BLaER1 (cell line): ENCODE measurements around the gene LVRN.

Experiments used
- H3K27ac ChIP-seq: shearing (Covaris generic); formaldehyde crosslinking; 2 replicates; pipeline ENCODE4 v1.8.1; 2022
- H3K27me3 ChIP-seq: shearing (Covaris generic); formaldehyde crosslinking; 2 replicates; pipeline ENCODE4 v1.8.1; 2022
- H3K36me3 ChIP-seq: shearing (Covaris generic); formaldehyde crosslinking; 2 replicates; pipeline ENCODE4 v1.8.1; 2022
- H3K4me1 ChIP-seq: shearing (Covaris generic); formaldehyde crosslinking; 2 replicates; pipeline ENCODE4 v1.8.1; 2022
- H3K4me2 ChIP-seq: shearing (Covaris generic); formaldehyde crosslinking; 2 replicates; pipeline ENCODE4 v1.8.1; 2022
- H3K4me3 ChIP-seq: shearing (Covaris generic); formaldehyde crosslinking; 2 replicates; pipeline ENCODE4 v1.8.1; 2022
- H3K9ac ChIP-seq: shearing (Covaris generic); formaldehyde crosslinking; 2 replicates; pipeline ENCODE4 v1.8.1; 2022
- H3K9me3 ChIP-seq: shearing (Covaris generic); formaldehyde crosslinking; 2 replicates; pipeline ENCODE4 v1.8.1; 2022
- H4K20me1 ChIP-seq: shearing (Covaris generic); formaldehyde crosslinking; 2 replicates; pipeline ENCODE4 v1.8.1; 2022
- Cebpa-rat ChIP-seq: shearing (Covaris generic); IDR thresholded peaks from 2 replicates; pipeline ENCODE4 v1.8.1; 2022

Gene LVRN

GRCh38 chr5:116042375-116042774 lies 80.1 kb downstream of the LVRN start:
- H3K9me3 ChIP-seq = no peaks in the 10 kb centered on the region
- H3K4me3 ChIP-seq = no peak overlapping the region
- H3K4me1 ChIP-seq = peaks cover 20% of the 10 kb centered on the region
- no peak overlapping the region for H3K27ac ChIP-seq
- H3K36me3 ChIP-seq = no peaks in the 10 kb centered on the region
- no peak overlapping the region for H3K9ac ChIP-seq
- H3K27me3 ChIP-seq = no peaks in the 10 kb centered on the region
- TF ChIP-seq Cebpa-rat = no peak
- H4K20me1 ChIP-seq = no peaks in the 10 kb centered on the region
- H3K4me2 ChIP-seq = no peak overlapping the region

DNA sequence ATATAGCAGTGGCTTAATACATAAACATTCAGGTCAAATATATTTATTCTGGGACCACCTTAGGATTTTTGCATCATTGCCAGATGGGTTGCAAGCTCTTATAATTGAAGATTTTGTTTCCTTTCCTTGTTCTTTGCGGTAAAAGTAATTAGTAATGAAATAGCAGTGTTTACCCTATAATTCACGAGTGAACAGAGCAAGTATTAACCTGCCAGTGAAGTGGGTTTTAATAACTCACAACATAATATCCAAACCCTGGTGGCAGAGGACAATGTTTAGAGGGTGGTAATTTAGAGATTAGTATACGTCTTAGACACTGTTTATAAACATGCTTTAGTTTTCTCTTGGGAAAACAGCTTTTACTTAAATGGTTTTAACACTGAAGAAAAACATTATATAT lies 81.8 kb downstream of the LVRN start:
- TF ChIP-seq Cebpa-rat = no peak

GRCh38 chr5:116045821-116046220 lies 83.5 kb downstream of the LVRN start:
- Histone ChIP-seq H3K27me3 (no peaks in the 10 kb centered on the region), H3K36me3 (no peaks in the 10 kb centered on the region), H4K20me1 (no peaks in the 10 kb centered on the region), H3K9me3 (no peaks in the 10 kb centered on the region), H3K9ac (no peak overlapping the region), H3K4me1 (no peaks in the 10 kb centered on the region), H3K4me3 (no peak overlapping the region), H3K27ac (no peak overlapping the region), H3K4me2 (no peak overlapping the region)
- TF ChIP-seq Cebpa-rat = no peak

More for the DNA sequence above, 81.8 kb downstream of the LVRN start:
- H3K4me3 ChIP-seq = no peak overlapping the region
- no peak overlapping the region for H3K27ac ChIP-seq
- H3K4me1 ChIP-seq = peaks cover 5% of the 10 kb centered on the region
- no peaks in the 10 kb centered on the region for H4K20me1 ChIP-seq
- no peak overlapping the region for H3K4me2 ChIP-seq
- H3K36me3 ChIP-seq = no peaks in the 10 kb centered on the region
- H3K27me3 ChIP-seq = no peaks in the 10 kb centered on the region
- no peaks in the 10 kb centered on the region for H3K9me3 ChIP-seq
- H3K9ac ChIP-seq = no peak overlapping the region

- TF ChIP-seq Cebpa-rat = no peak
- Histone ChIP-seq H3K36me3 (no peaks in the 10 kb centered on the region), H3K4me3 (no peak overlapping the region), H3K4me2 (no peak overlapping the region), H3K9ac (no peak overlapping the region), H3K9me3 (no peaks in the 10 kb centered on the region), H3K4me1 (no peaks in the 10 kb centered on the region), H3K27ac (no peak overlapping the region), H3K27me3 (no peaks in the 10 kb centered on the region), H4K20me1 (no peaks in the 10 kb centered on the region)
Observed at GRCh38 chr5:116046261-116046660, 84.0 kb downstream of the LVRN start.

DNA sequence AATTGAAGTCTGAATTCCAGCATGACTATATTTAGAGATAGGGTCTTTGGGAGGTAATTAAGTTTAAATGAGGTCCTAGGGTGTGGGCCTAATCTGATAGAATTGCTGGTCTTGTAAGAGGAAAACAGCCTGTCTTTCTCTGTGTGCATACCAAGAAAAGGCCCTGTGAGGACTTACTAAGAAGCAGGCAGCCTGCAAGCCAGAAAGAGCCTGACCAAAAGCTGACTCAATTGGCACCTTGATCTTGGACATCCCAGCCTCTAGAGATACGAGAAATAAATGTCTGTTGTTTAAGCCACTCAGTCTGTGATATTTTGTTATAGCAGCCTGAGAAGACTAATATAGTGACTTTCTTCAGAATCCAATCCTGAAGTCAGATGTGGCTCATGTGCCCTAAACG lies 84.5 kb downstream of the LVRN start:
- Histone ChIP-seq H3K4me3 (no peak overlapping the region), H3K27ac (no peak overlapping the region), H3K36me3 (no peaks in the 10 kb centered on the region), H3K4me1 (no peaks in the 10 kb centered on the region), H4K20me1 (no peaks in the 10 kb centered on the region), H3K27me3 (no peaks in the 10 kb centered on the region), H3K9me3 (no peaks in the 10 kb centered on the region), H3K4me2 (no peak overlapping the region), H3K9ac (no peak overlapping the region)
- no peak for TF ChIP-seq Cebpa-rat

- H3K27me3 ChIP-seq = no peaks in the 10 kb centered on the region
- H3K4me1 ChIP-seq = no peaks in the 10 kb centered on the region
Observed at GRCh38 chr5:116058346-116058936, 96.2 kb downstream of the LVRN start.

DNA sequence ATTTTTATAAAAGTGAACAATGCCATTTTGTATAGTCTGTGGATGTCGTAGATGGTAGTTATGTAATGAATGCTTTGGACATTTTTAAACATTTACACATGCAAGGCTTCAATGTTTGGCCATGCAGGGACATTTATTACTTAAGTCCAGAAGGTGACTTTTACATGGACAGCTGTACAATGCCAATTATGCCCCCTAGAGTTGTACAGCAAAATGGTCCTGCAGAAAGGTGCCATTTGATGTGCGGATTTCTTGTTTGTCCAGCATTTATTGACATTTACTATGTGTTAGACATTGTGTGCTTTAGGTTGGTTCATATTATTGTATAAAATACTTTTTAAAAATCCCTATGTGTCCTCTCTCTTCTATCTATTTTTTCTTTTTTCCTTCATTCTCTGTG lies 100.1 kb downstream of the LVRN start:
- H3K9me3 ChIP-seq = no peaks in the 10 kb centered on the region
- no peak overlapping the region for H3K4me2 ChIP-seq
- H4K20me1 ChIP-seq = no peaks in the 10 kb centered on the region
- no peak overlapping the region for H3K4me3 ChIP-seq
- H3K27me3 ChIP-seq = no peaks in the 10 kb centered on the region
- no peak overlapping the region for H3K9ac ChIP-seq
- no peak for TF ChIP-seq Cebpa-rat
- H3K27ac ChIP-seq = no peak overlapping the region
- no peaks in the 10 kb centered on the region for H3K4me1 ChIP-seq
- H3K36me3 ChIP-seq = no peaks in the 10 kb centered on the region

More at GRCh38 chr5:116058346-116058936, 96.2 kb downstream of the LVRN start:
- Histone ChIP-seq H3K9ac (no peak overlapping the region), H4K20me1 (no peaks in the 10 kb centered on the region), H3K36me3 (no peaks in the 10 kb centered on the region), H3K27ac (no peak overlapping the region), H3K9me3 (no peaks in the 10 kb centered on the region), H3K4me2 (no peak overlapping the region), H3K4me3 (no peak overlapping the region)
- TF ChIP-seq Cebpa-rat = no peak

- H4K20me1 ChIP-seq = no peaks in the 10 kb centered on the region
- no peaks in the 10 kb centered on the region for H3K36me3 ChIP-seq
- H3K27ac ChIP-seq = no peak overlapping the region
- H3K4me3 ChIP-seq = no peak overlapping the region
- H3K4me1 ChIP-seq = no peaks in the 10 kb centered on the region
- no peak overlapping the region for H3K9ac ChIP-seq
- H3K9me3 ChIP-seq = no peaks in the 10 kb centered on the region
- TF ChIP-seq Cebpa-rat = no peak
- H3K4me2 ChIP-seq = no peak overlapping the region
- H3K27me3 ChIP-seq = no peaks in the 10 kb centered on the region
Observed at GRCh38 chr5:116063950-116064349, 101.7 kb downstream of the LVRN start.

- Histone ChIP-seq H4K20me1 (no peaks in the 10 kb centered on the region), H3K27me3 (no peaks in the 10 kb centered on the region), H3K4me1 (no peaks in the 10 kb centered on the region), H3K36me3 (no peaks in the 10 kb centered on the region), H3K9me3 (no peaks in the 10 kb centered on the region), H3K9ac (no peak overlapping the region), H3K27ac (no peak overlapping the region), H3K4me2 (no peak overlapping the region), H3K4me3 (no peak overlapping the region)
- no peak for TF ChIP-seq Cebpa-rat
Observed at GRCh38 chr5:116068028-116068632, 105.9 kb downstream of the LVRN start.

- Histone ChIP-seq H3K9me3 (no peaks in the 10 kb centered on the region), H3K9ac (no peak overlapping the region), H3K4me3 (no peak overlapping the region), H3K4me1 (peaks cover 14% of the 10 kb centered on the region), H4K20me1 (no peaks in the 10 kb centered on the region), H3K27me3 (no peaks in the 10 kb centered on the region), H3K27ac (no peak overlapping the region), H3K36me3 (no peaks in the 10 kb centered on the region), H3K4me2 (no peak overlapping the region)
- no peak for TF ChIP-seq Cebpa-rat
Observed at GRCh38 chr5:116071211-116071610, 108.9 kb downstream of the LVRN start.
